ES-I3 (cell line): ENCODE measurements around the gene THSD4.

Experiments used
- H3K36me3 ChIP-seq: 2 replicates; pipeline ENCODE4 v1.6.1; 2013; ENCODE audit warnings: mild to moderate bottlenecking, low read length, control low read depth, moderate library complexity; ENCODE audit not compliant: insufficient read depth
- H3K4me1 ChIP-seq: 2 replicates; pipeline ENCODE4 v1.6.1; 2013; ENCODE audit warnings: mild to moderate bottlenecking, control low read depth, low read length; ENCODE audit not compliant: insufficient read depth
- H3K9ac ChIP-seq: 2 replicates; pipeline ENCODE4 v1.6.1; 2013; ENCODE audit warnings: low read depth, mild to moderate bottlenecking, low read length, moderate library complexity
- H3K9me3 ChIP-seq: 2 replicates; pipeline ENCODE4 v1.6.1; 2013; ENCODE audit warnings: mild to moderate bottlenecking, low read length, moderate library complexity; ENCODE audit not compliant: control insufficient read depth, insufficient read depth

Gene THSD4

GRCh38 chr15:71607383-71607782 is 492.1 kb downstream of the THSD4 start:
- H3K9ac ChIP-seq, result no peak overlapping the region
- peaks cover 20% of the 10 kb centered on the region for H3K4me1 ChIP-seq
- H3K36me3 ChIP-seq, result no peaks in the 10 kb centered on the region
- no peaks in the 10 kb centered on the region for H3K9me3 ChIP-seq

GRCh38 chr15:71610728-71611552 is 495.7 kb downstream of the THSD4 start:
- Histone ChIP-seq H3K9ac (no peak overlapping the region), H3K4me1 (peaks cover 29% of the 10 kb centered on the region), H3K9me3 (no peaks in the 10 kb centered on the region), H3K36me3 (no peaks in the 10 kb centered on the region)

GRCh38 chr15:71611553-71612396 is 496.5 kb downstream of the THSD4 start:
- Histone ChIP-seq H3K9ac (no peak overlapping the region), H3K36me3 (no peaks in the 10 kb centered on the region), H3K4me1 (peaks cover 29% of the 10 kb centered on the region), H3K9me3 (no peaks in the 10 kb centered on the region)

- Histone ChIP-seq H3K9ac (no peak overlapping the region), H3K36me3 (no peaks in the 10 kb centered on the region), H3K9me3 (no peaks in the 10 kb centered on the region), H3K4me1 (peaks cover 29% of the 10 kb centered on the region)
Measured at GRCh38 chr15:71612397-71612722, 497.1 kb downstream of the THSD4 start.

- Histone ChIP-seq H3K9ac (no peak overlapping the region), H3K4me1 (peaks cover 29% of the 10 kb centered on the region), H3K36me3 (no peaks in the 10 kb centered on the region), H3K9me3 (no peaks in the 10 kb centered on the region)
Measured at GRCh38 chr15:71612869-71613268, 497.6 kb downstream of the THSD4 start.

- H3K4me1 ChIP-seq, result no peaks in the 10 kb centered on the region
- no peak overlapping the region for H3K9ac ChIP-seq
- H3K9me3 ChIP-seq, result no peaks in the 10 kb centered on the region
- H3K36me3 ChIP-seq, result no peaks in the 10 kb centered on the region
Measured at GRCh38 chr15:71623111-71623510, 507.8 kb downstream of the THSD4 start.

- H3K9me3 ChIP-seq, result no peaks in the 10 kb centered on the region
- no peaks in the 10 kb centered on the region for H3K36me3 ChIP-seq
- peaks cover 17% of the 10 kb centered on the region for H3K4me1 ChIP-seq
- no peak overlapping the region for H3K9ac ChIP-seq
Measured at GRCh38 chr15:71626596-71627088, 511.4 kb downstream of the THSD4 start.

GRCh38 chr15:71627188-71627587 is 511.9 kb downstream of the THSD4 start:
- Histone ChIP-seq H3K36me3 (no peaks in the 10 kb centered on the region), H3K9ac (no peak overlapping the region), H3K9me3 (no peaks in the 10 kb centered on the region), H3K4me1 (peaks cover 17% of the 10 kb centered on the region)

GRCh38 chr15:71627604-71628003 is 512.3 kb downstream of the THSD4 start:
- H3K36me3 ChIP-seq, result no peaks in the 10 kb centered on the region
- H3K9me3 ChIP-seq, result no peaks in the 10 kb centered on the region

GRCh38 chr15:71628988-71629770 is 513.9 kb downstream of the THSD4 start:
- peaks cover 19% of the 10 kb centered on the region for H3K4me1 ChIP-seq
- H3K36me3 ChIP-seq, result no peaks in the 10 kb centered on the region
- no peaks in the 10 kb centered on the region for H3K9me3 ChIP-seq
- H3K9ac ChIP-seq, result no peak overlapping the region

More at GRCh38 chr15:71627604-71628003, 512.3 kb downstream of the THSD4 start:
- H3K9ac ChIP-seq, result no peak overlapping the region
- peaks cover 17% of the 10 kb centered on the region for H3K4me1 ChIP-seq

- no peaks in the 10 kb centered on the region for H3K9me3 ChIP-seq
- H3K4me1 ChIP-seq, result peaks cover 26% of the 10 kb centered on the region
- no peaks in the 10 kb centered on the region for H3K36me3 ChIP-seq
- H3K9ac ChIP-seq, result no peak overlapping the region
Measured at GRCh38 chr15:71629781-71630474, 514.7 kb downstream of the THSD4 start.

GRCh38 chr15:71630475-71630809 is 515.2 kb downstream of the THSD4 start:
- Histone ChIP-seq H3K4me1 (peaks cover 30% of the 10 kb centered on the region), H3K36me3 (no peaks in the 10 kb centered on the region), H3K9ac (no peak overlapping the region), H3K9me3 (no peaks in the 10 kb centered on the region)

- Histone ChIP-seq H3K9ac (no peak overlapping the region), H3K4me1 (peaks cover 30% of the 10 kb centered on the region), H3K36me3 (no peaks in the 10 kb centered on the region), H3K9me3 (no peaks in the 10 kb centered on the region)
Measured at GRCh38 chr15:71632576-71633195, 517.4 kb downstream of the THSD4 start.
